ENCODE measurements around the gene SMIM41.

SMIM41 gene

GRCh38 chr12:52126050-52126604 is 46.6 kb downstream of the SMIM41 start:
- no peak for DNase-seq

- no peak for DNase-seq
These were observed 47.4 kb downstream of the SMIM41 start for GRCh38 chr12:52126605-52127578.

- no peak for DNase-seq
These were observed 48.4 kb downstream of the SMIM41 start for GRCh38 chr12:52127683-52128450.

GRCh38 chr12:52130711-52131110 is 51.2 kb downstream of the SMIM41 start:
- DNase-seq = no peak

GRCh38 chr12:52132754-52133161 is 53.3 kb downstream of the SMIM41 start:
- no peak for DNase-seq

- no peak for DNase-seq
These were observed 58.2 kb downstream of the SMIM41 start for GRCh38 chr12:52137746-52138145.

GRCh38 chr12:52139147-52139546 is 59.6 kb downstream of the SMIM41 start:
- DNase-seq = no peak

GRCh38 chr12:52139579-52140062 is 60.1 kb downstream of the SMIM41 start:
- DNase-seq = peak; percentile 24 to 30

- no peak for DNase-seq
These were observed 61.8 kb downstream of the SMIM41 start for GRCh38 chr12:52141306-52141705.

- DNase-seq = no peak
These were observed 62.4 kb downstream of the SMIM41 start for GRCh38 chr12:52141875-52142274.

GRCh38 chr12:52142431-52142830 is 62.9 kb downstream of the SMIM41 start:
- DNase-seq = no peak

- DNase-seq = no peak
These were observed 65.2 kb downstream of the SMIM41 start for GRCh38 chr12:52144512-52145227.

GRCh38 chr12:52145228-52146088 is 66.0 kb downstream of the SMIM41 start:
- no peak for DNase-seq

- no peak for DNase-seq
These were observed 66.8 kb downstream of the SMIM41 start for GRCh38 chr12:52146089-52146821.

GRCh38 chr12:52146822-52147366 is 67.4 kb downstream of the SMIM41 start:
- DNase-seq = no peak

- DNase-seq = no peak
These were observed 68.0 kb downstream of the SMIM41 start for GRCh38 chr12:52147367-52147963.

- no peak for DNase-seq
These were observed 68.5 kb downstream of the SMIM41 start for GRCh38 chr12:52147964-52148463.

GRCh38 chr12:52148464-52149181 is 69.1 kb downstream of the SMIM41 start:
- no peak for DNase-seq

- no peak for DNase-seq
These were observed 69.7 kb downstream of the SMIM41 start for GRCh38 chr12:52149182-52149641.

All from activated CD4-positive, alpha-beta T cell treated with anti-CD3 and anti-CD28 coated beads for 4 hours (primary cell).